ENCODE results near the gene CS. TPM values are rescaled to one million over a fixed set of nuclear protein-coding genes. Genes with fewer than 3 reads are reported as not detected.
"Not testable (repeated sequence)": the region's sequence is repeated elsewhere in the genome, so short reads cannot be mapped to it uniquely, and the experiment has no call there.

Gene CS
- total RNA-seq, 1 donor from 2014 or later = 196 TPM

- no peak for DNase-seq (ENCODE audit: low spot score)
These were observed 19.3 kb downstream of the CS start for GRCh38 chr12:56280849-56281248.

GRCh38 chr12:56278905-56279304, 21.2 kb downstream of the CS start:
- DNase-seq (ENCODE audit: low spot score) = no peak

DNA sequence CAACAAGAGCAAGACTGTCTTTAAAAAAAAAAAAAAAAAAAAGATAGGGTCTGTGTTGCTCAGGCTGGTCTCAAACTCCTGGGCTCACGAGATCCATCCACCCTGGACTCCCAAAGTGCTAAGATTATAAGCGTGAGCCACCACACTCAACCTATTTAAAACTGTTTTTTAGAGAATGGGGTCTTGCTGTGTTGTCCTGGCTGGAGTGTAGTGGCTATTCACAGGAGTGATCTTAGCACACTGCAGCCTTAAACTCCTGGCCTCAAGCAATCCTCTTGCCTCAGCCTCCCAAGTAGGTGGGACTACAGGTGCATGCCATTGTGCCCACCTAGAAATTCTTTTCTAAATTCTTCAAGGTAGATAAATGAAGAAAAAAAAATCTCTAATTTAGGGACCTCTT, 25.8 kb downstream of the CS start:
- no peak for DNase-seq (ENCODE audit: low spot score)

DNA sequence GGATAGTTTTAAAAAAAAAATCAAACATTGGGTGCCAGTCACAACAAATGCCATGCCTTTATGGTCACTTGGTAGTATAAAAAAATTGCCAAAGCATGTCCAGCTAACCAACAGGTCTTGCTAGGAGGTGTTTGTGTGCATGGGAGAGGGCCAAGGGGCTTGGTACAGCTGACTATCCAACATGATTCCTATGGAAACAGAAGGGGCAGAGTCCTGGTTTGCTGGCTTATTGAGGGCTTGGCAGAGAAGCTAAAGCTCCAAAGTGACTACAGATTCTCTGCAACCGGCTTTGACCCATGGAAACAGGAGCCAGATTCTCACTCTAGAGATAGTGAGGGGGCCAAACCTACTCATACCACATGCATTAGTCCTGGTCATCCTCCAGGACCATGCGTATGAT, 27.7 kb downstream of the CS start:
- not testable (repeated sequence) for DNase-seq (ENCODE audit: low spot score)

DNA sequence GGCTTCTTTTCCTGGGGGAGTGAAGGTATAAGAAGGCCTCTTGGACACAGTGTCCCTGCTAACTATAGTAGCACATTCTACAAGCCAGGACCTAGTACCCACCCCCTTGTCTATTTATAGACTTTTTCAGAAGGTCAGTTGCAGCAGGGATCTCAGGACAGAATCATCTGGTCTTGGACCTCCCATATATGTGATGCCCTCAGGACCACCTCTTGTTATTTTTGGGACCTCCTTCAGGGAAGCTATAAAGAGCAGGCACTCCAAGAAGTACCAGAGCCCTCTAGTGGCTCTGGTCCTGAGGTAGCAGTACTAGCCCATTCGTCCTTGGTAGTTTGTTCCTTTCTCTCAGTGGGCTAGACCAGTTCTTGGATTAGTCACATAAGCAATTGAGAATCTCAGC, 29.1 kb downstream of the CS start:
- no peak for DNase-seq (ENCODE audit: low spot score)

DNA sequence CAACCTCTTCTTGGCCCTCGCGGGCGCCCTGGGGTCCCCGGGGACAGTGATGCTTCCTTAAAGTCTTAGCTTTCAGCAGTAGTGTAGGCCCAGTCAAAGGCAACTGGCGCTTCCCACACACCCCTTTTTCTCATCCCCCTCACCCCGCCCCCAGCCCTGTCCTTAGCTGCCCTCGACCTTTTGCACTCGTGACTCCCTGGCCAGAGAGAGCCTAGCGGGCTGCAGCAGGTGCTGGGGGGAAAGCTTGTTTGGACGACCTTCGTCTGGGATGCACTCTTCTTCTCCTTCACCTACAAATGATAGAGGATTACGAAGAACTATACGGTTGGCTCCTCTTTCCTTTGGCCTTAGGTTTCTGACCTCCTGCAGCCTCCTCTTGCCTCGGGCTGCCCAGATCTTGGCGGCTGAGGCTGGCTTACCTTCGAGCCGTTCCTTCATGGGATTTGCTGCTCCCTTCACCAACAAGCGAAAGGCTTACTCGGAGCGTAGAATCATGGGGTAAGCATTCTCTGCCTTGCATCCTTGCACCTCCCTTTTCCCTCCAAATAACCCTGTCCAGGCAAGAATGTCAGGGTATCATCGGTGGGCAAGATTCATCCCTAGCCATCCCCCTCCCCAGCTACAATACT, 32.6 kb downstream of the CS start:
- no peak for DNase-seq (ENCODE audit: low spot score)

GRCh38 chr12:56266693-56267442, 33.3 kb downstream of the CS start, which contains the start of gene COQ10A:
Gene COQ10A, plus strand, starts transcription at chr12:56266942. Its CDS starts 177 bp downstream, at chr12:56267119.
- peak; percentile 91 for DNase-seq (ENCODE audit: low spot score)

DNA sequence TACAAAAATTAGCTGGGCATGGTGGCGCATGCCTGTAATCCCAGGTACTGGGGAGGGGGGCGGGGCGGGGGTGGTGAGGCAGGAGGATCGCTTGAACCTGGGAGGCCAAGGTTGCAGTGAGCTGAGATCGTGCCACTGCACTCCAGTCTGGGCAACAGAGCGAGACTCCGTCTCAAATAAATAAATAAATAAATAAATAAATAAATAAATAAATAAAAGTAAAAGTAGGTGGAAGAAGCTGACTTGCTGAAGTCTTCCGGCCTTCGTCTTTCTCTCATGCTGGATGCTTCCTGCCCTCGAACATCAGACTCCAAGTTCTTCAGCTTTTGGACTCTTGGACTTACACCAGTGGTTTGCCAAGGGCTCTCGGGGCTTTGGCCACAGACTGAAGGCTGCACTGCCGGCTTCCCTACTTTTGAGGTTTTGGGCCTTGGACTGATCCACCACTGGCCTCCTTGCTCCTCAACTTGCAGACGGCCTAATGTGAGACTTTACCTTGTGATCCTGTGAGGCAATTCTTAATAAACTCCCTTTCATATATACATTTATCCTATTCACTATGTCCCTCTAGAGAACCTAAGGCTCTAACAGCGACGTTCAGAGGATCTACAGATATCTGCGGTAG, 34.0 kb downstream of the CS start:
- not testable (repeated sequence) for DNase-seq (ENCODE audit: low spot score)

DNA sequence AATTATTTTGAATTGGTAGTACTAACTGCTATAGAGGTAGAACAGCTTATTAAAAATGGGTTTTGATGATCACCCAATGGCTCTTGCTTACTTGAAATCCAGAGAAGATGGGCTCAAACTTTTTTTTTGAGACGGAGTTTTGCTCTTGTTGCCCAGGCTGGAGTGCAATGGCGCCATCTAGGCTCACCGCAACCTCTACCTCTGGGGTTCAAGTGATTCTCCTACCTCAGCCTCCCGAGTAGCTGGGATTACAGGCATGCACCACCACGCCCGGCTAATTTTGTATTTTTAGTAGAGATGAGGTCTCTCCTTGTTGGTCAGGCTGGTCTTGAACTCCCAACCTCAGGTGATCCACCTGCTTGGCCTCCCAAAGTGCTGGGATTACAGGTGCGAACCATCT, 37.2 kb downstream of the CS start:
- DNase-seq (ENCODE audit: low spot score) = not testable (repeated sequence)

DNA sequence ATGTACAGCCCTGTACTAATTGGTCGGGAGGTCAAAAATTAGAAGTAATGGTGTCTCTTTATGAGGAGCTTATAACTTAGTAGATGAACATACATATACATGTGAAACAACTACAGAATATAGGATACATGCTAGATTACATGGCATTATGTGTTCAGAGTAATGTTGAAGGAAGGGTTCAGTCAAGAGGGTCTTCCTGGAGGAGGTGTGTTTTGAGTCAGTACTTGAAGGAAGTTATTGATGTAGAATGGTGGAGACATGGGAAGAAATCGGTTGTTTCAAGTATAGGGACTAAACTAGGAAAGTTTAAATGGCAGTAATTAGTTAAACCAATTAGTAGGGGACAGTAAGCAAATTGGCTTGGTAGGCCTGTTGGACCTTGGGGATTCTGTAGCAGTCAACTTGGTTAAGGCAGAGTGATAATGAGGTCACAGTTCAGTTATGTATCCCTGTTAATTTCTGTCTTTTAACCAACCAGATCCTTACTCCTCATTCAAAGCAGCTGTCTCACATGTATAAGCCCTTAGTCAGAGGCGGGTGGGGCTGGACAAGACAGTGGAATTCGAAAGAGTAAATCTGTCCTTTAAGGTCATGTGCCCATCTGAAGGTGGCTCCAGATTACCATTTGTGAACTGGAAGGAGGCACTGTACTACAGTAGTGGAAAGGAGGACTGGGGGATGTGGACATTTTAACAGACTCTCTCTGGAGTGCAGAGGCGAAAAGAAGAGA, 38.5 kb downstream of the CS start:
- DNase-seq (ENCODE audit: low spot score) = no peak

- no peak for DNase-seq (ENCODE audit: low spot score)
These were observed 39.2 kb downstream of the CS start for GRCh38 chr12:56260921-56261320.

DNA sequence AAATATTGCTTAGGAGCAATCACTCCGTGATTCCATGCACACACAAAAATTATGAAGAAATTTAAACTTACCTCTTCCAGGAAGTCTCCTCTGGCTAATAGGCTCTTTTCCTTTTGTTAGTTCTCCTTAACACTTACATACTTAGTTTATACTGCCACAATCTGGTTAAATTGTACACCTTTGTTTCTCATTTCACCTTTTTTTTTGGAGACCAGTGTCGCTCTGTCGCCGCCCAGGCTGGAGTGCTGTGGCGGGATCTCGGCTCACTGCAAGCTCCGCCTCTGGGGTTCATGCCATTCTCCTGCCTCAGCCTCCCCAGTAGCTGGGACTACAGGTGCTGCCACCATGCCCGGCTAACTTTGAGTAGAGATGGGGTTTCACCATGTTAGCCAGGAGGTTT, 39.8 kb downstream of the CS start:
- no peak for DNase-seq (ENCODE audit: low spot score)

- DNase-seq (ENCODE audit: low spot score) = no peak
These were observed 41.3 kb downstream of the CS start for GRCh38 chr12:56258820-56259183.

DNA sequence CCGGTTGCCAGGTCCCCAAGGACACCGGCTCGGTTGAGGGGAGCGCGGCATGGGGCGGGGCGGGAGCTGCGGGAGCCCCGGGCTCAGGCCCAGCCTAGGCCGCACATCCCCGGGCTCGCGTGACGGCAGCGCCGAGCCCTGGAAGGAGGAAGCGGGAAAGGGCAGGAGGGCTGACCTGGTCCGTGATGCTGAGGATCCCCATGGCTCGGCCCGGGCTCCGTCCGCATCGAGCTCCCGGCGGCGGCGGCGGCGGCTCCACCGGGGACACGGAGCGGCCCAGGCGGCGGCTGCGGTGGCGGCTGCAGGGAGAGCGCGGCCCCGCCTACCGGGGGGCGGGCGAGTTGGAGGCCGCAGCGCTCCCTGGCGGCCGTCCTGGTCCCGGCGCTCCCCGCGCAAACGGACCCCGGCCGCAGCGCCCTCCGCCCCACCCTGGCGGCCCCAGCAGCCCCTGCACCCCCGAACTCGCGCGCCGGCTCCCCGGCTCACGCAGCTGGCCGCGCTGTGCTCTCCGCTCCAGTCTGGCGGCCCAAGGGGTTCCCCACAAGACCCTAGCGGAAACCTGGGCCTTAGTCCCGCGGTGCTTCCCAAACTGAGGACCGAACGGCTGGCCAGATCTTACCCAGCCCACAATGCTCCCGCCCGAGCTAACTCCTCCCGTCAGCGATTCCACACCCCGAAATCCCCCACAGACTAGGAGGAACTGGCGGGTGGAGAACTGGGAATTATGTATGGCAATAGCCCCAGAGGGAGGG, 41.9 kb downstream of the CS start, which contains the start of gene ANKRD52:
TSS of gene ANKRD52 (minus strand) at position 317 of the 752 bp plus-strand sequence. CDS start at position 202, 115 bp downstream.
- peak; percentile 68 for DNase-seq (ENCODE audit: low spot score)

DNA sequence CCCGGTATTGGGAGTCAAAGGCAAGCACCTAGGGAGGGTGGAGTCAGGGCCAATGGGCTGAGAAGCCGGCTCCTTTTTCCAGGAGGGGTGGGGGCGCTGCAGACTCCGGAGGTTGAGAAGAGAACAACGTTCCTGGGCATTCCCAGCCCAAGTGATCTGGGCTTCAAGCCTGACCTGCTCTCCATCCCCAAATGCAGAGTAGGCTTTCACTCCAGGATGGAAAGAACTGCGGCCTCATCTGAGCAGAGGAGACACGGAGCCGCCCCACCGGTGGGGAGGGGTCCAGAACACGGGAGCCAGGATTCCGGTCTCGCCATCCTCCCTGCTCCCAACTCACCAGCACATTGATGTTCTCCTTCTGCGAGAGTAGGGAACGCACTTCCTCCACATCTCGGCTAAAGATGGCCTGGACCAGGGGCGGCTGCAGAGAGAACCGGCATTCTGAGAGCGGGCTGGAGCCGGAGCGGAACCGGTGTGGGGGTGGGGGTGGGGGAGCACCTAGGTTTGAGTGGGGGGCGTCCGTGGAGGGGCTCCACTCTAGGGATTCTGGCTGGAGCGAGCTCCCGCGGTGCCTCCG, 42.6 kb downstream of the CS start:
- DNase-seq (ENCODE audit: low spot score) = no peak

GRCh38 chr12:56257071-56257470, 43.1 kb downstream of the CS start:
- no peak for DNase-seq (ENCODE audit: low spot score)

DNA sequence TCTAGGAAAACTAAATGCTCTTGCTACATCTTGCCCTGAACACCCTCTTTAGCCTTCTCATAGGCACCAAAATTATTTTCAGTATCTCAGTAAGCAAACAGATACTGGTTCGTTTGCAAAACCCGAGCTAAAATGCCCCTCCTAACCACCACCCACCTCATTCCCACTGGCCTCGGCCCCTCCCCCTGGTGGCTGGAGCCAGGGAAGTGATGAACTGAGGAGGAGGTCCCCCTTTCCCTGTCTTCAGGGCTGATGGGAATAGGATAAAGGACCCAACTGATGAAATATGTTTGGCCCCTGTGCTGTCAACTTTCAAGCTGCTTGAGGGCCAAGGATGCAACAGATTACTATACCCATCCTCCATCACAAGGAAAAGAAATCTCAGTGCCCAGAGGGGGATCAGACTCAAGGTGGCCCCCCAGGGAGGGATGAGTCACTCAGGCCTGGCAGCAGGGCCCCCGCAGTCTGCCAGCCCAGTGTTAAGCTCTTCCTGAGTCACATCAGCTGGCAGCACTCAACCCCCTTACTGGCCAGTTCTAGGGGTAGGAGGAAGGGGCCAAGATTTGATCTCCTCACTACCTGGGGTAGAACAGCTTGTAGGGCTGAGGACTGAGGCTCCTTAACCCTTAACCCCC, 43.7 kb downstream of the CS start:
- no peak for DNase-seq (ENCODE audit: low spot score)

- DNase-seq (ENCODE audit: low spot score) = no peak
These were observed 44.5 kb downstream of the CS start for GRCh38 chr12:56255671-56256070.

DNA sequence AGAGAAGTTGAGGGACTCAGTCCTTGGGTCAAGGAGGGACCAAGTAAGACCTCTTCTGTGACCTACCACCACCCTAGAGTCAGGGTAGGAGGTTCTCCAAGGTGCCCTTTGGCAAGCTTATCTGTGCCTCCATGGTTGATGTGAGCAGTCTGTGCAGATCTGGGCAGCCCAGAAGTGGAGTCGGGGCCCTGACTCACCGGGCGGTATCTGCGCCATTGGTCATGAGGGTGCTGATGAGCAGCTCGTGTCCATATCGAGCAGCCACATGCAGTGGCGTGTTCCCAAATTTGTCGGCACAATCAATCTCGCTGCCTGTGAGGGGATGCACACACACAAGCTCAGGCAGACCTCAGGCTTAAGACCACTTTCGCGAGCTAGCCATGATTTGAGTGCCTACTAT, 47.0 kb downstream of the CS start:
- no peak for DNase-seq (ENCODE audit: low spot score)

DNA sequence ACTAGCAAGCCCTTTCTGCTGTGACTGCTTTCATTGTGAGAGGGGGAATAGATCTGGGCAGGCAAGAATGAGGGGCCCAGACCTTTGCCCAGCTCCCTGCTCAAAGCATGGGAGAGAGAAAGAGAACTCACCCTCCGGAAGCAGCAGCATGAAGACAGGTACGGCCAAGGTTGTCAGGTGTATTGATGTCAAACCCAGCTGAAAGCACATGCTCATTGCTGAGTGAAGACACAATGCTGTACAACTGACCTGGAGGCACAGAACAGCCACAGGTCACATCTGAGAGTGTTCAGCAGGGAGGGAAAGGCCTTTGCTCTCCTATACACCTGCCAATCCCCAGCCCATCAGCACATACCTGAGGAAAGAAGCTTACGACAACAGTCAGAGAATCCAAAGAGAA, 47.5 kb downstream of the CS start:
- DNase-seq (ENCODE audit: low spot score) = no peak

- DNase-seq (ENCODE audit: low spot score) = no peak
These were observed 51.4 kb downstream of the CS start for GRCh38 chr12:56248711-56249110.
